GM18870 (cell line): Measurements from ENCODE around the gene SUSD3.
"Not testable (repeated sequence)": the region's sequence is repeated elsewhere in the genome, so short reads cannot be mapped to it uniquely, and the experiment has no call there.

Experiments used
- ATAC-seq: cut with Tn5 transposase; IDR thresholded peaks from one replicate; pipeline ENCODE4 v1.9.1; 2021; ENCODE audit warnings: moderate library complexity; ENCODE audit not compliant: unreplicated experiment

Gene SUSD3

DNA sequence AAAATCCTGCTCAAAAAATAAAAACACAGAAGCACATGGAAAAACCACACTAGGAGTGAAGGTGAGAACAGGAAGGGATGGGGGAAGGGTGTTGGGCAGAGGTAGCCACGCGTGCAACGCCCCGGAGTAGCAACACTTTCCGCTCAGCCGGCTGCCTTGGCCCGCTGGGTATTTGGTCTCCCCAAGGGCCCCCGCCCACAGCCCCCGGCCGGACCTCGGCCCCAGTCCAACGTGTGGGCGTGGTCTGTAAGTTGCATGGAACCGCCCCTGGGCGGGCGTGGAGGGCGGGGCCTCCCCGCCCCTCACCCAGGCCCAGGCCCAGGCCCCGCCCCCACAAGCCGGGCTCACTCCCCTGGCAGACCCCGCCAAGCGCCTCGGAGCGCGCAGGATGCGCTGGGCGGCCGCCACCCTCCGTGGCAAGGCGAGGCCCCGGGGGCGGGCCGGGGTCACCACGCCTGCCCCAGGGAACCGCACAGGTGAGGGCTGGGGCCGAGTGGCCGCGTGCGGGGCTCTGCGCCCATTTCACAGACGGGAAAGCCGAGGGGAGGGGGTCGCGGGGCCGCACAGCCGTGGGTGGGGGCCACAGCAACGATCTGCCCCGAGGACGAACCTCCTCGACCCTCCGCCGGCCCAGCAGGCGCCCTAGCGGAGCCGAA, at the start of gene SUSD3:
SUSD3 (plus strand) TSS at position 347 of the 656 bp plus-strand sequence; CDS start at position 389, 42 bp downstream.
- no peak for ATAC-seq

DNA sequence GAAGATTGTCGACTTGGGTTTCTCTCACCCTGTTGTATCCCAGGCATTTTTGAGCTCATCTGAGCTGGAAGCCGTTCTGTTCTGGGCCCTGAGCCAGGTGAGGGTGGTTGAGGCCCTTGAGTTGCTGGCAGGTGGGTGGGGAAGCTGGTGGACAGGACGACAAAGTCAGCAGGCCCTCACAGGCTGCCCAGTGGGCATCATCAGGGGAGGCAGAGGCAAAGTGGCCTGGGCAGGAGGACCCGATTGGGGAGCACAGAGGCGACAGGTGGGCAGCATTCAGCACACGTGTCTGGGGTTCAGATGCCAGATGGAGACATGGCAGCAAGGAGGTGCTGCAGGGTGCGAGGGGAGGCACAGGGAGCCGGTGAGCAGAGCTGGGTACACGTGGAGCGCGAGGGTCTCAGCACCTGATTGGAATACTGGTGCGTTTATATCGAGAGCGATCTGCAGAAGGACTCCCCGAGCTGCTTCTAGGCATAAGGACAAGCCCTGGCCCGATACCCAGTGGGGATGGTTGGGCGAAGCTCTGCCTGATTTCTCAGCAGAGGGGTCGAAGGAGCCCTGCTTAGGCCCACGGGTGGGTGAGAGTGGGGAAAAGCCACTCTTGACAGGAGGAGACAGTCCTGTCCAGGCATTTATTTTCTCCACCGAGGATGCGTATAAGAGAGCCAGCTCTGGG, 49.0 kb upstream of the SUSD3 start:
- no peak for ATAC-seq

DNA sequence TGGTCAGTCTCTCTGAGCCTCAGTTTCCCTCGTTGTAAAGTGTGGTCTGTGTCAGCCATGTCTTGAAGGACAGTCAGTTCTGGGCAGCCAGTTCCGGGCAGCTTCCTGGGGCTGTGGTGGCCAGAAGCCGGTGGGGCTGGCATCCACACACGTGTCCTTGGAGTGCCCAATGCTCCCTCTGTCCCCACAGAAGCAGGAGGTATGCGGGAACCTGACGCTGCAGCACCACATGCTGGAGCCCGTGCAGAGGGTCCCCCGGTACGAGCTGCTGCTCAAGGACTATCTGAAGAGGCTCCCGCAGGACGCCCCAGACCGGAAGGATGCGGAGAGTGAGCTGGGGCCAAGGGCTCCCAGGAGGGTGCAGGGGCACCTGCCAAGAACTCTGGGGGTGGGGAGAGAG, 48.4 kb upstream of the SUSD3 start:
- ATAC-seq, result no peak

DNA sequence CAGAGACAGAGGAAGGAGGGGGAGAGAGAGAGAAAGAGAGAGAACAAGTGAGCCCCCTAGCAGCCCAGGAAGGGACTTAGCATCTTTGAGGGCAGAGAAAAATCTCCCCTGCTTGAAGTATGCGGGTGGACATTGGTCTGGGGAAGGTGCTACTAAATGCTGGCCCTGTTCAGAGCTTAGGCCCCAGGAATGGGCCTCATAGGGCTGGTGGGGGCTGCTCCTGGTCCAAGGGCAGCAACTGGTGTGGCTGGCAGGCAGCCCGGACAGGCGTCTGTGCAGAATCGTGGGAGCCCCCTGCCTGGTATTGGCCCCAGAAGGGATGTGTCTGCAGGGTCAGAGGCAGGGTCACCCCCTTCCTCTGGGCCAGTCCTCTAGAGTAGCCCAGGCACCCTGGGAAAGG, 47.8 kb upstream of the SUSD3 start:
- ATAC-seq, result no peak

DNA sequence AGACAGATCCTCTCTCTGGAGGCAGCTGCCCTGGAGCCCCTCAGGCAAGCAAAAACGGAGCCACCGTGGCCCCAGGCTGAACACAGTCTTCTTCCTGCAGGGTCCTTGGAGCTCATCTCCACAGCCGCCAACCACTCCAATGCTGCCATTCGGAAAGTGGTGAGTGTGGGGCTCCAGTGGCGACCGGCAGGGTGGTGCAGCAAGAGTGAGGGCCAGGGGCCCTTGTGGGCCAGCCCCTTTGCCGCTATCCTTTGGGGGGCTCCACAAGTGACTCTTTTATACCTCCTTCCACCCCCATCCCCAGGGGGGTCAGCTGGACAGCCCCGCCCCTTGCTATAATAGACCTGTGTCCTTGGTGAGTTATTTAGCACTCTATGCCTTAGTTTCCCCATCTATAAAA, 47.4 kb upstream of the SUSD3 start:
- no peak for ATAC-seq

DNA sequence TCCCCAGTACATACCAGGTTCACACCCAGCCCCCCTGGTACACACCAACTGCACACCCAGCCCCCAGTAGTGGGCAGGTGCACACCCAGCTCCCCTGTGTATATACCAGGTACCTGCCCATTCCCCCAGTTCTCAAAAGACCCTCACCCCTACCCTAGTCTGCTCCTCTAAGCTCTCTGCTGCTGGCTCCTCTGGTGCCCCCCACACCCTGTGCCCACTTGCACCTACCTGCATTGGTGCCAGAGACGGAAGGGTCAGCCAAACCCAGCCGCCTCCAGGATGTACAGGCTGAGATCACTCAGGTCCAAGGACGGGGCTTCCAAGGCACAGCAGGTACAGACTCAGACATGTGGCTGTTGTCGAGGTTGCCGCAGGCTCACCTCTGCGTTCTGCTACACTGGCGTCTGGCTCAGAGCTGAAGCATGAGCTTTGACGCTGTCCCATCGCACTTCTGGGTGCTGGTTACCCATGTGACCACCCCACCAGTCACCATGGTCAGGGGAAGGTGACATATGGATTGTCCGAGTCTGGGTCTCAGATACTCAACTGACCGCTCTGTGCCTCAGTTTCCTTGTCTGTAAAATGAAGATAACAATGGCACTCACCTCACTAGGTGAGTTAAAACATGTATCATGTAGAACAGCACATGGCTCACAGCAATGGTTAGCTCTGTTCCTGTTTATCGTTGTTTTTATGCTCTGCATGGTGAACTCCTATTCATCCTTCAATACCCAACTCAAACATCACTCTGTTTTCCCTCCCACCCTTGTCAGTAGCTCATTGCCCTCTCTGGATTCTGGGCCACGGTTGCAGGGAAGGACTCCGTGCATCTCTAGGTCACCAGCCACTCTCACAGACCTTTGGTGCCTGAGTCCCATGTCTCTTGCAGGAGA, 45.3 kb upstream of the SUSD3 start:
- no peak for ATAC-seq

DNA sequence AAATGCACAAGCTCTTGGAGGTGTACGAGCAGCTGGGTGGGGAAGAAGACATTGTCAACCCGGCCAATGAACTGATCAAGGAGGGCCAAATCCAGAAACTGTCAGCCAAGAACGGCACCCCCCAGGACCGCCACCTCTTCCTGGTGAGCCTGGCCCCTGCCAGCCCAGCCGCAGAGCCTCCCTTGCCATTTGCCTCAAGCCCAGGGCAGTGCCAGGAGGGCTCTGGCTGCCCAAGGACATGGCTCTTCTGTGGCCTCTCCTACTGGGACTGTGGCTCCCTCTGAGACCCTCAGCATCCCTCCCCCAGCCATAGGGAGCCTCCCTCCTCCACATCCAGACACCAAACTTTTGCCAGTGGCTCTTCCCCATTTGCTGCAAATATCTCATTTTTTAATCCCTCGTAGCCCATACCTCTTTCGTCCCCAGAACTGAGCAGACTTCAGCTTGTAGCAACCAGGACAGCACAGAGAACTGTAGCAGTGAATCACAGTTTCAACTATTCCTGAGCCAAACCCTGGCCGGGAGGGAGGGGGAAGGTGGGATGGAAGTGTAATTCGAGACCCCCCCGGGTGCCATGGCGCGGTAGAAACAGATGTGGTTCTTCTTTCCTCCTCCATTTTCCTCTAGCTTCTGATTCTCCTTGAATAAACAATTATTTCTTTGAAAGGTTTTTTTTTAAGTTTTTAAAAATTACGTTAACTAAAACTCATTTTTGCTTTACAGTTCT, 44.5 kb upstream of the SUSD3 start:
- ATAC-seq, result no peak

DNA sequence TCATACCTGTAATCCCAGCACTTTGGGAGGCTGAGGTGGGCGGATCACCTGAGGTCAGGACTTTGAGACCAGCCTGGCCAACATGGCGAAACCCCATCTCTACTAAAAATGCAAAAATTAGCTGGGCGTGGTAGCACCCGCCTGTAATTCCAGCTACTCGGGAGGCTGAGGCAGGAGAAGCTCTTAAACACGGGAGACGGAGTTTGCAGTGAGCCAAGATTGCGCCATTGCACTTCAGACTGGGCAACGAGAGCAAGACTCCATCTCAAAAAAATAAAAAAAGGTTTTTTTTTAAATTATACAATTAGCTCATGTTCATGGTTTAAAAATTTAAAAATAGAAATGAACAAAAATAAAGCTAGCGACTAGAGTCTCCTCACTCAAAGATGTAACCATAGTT, 43.3 kb upstream of the SUSD3 start:
- not testable (repeated sequence) for ATAC-seq

DNA sequence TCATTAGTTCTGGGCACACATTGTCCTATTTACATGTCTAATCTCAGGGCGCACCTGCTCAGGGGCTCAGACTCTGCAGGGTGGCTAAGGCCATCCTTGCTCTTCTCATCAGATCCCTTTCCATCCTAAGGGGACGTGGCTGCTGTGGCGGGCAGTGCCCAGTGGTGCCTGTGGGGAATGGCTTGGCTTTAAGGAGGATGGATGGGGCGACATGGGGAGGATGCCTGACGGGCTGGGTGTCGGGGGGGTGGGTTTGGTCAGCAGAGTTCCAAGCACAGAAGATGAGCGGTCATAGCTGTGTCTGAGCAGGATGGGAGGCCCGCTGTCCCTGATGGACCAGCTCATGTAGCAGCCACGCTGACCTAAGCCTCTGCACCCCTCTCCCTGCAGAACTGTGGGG, 40.9 kb upstream of the SUSD3 start:
- ATAC-seq, result no peak

DNA sequence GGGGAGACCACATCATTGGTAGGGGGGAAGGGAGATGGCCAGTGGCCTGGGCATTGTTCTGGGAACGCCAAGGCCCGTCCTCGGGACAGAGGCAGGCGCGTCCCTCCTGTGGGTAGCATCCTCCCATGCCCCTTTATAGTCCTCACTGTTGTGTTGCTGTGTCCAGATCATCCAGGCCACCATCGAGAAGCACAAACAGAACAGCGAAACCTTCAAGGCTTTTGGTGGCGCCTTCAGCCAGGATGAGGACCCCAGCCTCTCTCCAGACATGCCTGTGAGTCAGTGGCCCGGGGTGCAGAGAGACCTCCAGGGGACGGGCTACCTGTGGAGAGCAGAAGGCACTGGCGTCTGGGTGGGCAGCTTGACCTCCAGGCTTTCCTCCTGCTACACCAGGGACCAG, 38.4 kb upstream of the SUSD3 start:
- ATAC-seq, result no peak

DNA sequence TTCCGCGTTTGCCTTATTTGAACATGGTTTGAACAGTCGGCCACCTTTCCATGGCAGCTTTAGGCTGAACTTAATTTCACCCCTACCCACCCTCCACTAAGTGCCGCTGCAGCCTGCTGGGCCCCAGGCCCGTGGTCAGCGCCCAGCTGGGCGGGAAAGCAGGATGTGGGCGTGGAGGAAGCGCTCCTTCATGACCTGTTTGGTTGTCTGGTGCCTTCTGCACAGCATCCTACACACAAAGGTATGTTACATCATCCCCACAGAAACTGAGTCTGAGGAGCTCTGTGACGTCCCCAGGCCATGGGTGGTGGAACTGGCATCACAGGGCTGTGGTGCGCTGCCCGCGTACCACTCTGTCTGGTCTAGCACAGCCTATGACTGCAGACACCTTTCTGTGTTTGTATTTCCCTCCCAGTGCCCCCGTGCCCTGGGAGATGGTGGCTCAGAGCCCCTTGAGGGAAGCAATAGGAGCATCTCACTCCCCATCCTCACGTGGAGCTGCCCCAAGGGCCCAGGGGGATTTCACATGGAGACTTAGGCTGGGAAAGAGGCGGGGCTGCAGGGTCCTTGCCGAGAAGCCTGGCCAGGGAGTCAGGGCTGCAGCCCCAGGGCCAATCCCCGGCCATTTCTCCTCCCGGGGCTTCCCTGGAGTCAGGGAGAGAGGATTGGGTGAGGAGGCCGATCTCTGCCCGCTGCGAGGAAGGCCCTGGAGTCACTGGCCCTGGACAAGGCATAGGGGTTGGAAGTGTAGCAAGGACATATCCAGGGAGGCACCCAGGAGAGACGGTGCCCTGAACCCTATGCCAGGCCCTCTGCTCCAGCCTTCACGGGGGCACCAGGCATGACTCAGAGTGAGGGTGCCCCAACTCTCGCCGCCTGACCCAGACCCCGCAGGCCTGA, 37.5 kb upstream of the SUSD3 start:
- no peak for ATAC-seq

DNA sequence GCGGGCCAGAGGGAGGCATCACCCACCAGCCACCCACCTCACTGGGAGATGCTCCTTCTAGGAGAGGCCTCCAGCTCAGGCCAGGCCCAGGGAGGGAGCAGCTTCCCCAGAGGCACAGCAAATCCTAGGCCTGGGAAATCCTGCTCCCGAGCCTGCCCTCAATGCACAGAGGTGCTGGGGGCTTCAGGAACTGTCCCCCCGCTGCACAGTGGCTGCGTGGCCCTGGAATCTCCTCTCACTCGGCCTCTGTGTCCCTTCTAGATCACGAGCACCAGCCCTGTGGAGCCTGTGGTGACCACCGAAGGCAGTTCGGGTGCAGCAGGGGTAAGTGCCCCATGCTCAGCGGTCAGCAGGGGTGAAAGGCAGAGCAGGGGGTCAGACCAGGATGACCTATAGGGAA, 36.4 kb upstream of the SUSD3 start:
- ATAC-seq, result no peak

DNA sequence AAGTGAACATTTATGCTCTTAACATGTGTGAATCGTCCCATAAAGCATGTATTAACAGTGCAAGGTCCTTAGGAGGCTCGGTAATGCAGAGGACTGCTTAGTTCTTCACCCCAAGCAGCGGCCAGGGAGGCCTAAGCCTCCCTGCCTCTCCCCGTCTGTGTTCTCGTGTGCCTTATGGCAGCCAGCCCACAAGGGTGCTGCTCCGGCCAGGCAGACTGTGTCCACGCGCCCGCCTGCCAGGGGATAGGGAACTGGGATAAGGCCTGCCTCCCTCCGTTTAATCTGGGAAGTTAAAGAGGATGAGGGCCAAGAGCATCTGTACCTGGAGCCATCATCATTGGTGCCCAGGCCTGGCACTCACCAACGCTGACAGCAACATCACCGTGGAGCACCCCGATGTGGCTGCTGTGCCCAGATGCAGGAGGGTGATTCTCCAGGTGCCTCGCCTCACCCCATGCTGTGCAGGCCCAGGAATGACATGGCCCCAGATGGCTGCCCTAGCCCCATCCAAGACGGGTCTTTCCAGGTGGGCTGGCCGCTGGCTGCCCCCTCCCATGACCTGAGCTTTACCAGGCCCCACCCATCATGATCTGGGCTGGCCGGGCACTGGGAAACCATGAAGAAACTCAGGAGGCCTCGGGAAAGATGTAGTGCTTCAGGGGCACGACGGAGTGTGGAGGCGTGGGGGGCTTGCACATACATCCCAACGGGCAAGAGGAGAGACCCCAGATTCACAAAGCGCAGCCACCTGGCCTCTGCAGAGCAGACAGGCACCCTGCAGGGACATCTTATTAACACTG, 35.6 kb upstream of the SUSD3 start:
- ATAC-seq, result no peak

DNA sequence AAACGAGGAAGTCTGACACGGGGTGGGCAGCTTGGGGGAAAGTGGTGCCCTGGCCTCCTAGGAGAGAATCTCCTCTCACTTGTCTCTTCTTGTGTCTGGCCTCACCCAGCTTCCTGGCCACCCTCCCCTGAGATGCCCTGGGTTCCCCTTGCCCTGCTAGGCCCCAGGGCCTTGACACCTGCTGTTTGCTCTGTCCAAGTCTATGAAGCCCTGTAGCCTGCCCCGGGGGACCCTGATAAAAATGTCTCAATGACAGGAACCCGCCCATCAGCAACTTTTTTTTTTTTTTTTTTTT, 35.0 kb upstream of the SUSD3 start:
- ATAC-seq, result no peak

DNA sequence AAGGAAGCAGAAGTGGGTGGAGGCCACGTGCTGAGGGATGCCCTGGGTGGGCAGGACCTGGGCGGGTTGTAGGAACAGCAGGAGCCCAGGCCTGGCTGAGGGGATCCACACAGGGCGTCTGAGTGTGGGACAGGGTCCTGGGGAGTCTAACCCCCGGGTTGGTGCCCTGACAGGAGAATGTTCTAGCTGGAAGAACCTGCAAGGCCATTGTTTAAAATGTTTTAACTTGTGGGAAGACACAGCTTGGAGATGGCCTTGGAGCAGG, 33.9 kb upstream of the SUSD3 start:
- no peak for ATAC-seq

DNA sequence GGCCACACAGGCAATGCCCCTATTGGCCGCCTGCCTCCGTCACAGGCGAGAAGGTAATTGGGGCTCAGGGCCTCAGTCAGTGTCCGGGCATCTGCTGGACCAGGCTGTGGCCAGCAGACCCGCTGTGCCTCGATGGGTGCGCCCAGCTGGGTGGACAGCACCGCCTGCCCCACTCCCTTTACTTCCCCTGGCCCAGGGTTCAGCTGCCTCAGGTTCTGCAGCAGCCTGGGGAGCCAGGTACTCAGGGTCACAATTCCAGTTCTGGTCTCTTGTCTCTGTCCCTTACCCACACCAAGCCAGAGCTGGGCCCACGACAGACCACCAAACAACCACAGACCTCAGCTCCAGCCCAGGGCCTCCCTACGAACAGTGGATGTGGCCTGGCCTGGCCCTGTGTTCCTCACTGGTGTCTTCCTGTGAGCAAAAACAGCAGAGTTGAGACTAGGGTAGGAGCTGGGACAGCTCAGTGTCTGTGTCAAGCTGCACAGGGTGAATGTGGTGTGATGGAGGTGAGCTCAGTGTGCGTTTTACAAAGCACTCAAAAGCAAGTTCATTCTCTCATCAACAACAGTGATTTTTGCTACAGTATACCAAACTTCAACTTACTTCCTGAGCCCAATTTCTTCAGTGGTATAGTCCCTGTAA, 33.4 kb upstream of the SUSD3 start:
- no peak for ATAC-seq

DNA sequence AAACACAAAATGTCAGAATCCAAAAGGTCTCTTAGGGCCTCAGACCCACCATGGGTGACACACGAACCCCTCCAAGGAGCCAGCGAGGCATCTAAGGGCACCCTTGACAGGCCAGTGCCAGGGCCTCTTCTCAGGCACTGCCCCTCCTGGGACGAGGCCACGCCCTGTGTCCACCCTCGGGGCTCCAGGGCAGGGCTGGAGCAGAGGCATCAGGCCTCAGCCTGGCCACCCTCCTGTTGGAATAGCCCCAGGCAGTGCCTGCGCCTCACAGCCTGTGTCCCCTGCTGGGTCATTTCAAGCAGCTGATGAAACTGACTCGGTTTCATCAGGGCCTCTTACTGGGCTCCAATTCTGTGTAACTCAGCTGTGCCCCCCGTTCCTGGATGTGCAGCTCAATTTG, 32.8 kb upstream of the SUSD3 start:
- ATAC-seq, result no peak

DNA sequence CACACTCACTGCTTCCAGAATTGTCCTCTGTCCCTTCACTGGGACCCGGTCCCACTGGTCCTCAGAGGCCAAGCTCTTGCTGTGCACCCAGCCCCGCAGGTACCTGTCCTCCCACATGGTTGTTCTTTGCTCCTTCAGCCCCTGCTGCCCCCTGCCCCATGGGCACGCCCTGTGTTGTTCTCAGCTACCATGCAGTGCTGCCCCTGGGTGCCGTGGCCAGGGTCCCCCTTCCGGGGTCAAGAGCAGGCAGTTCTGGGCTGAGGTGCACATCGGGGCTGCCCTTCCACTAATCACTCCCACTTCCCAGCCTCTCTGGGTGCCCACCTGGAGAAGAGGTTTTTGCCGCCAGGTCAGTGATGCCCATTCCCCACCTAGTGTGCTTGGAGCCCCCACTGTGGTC, 31.9 kb upstream of the SUSD3 start:
- no peak for ATAC-seq

DNA sequence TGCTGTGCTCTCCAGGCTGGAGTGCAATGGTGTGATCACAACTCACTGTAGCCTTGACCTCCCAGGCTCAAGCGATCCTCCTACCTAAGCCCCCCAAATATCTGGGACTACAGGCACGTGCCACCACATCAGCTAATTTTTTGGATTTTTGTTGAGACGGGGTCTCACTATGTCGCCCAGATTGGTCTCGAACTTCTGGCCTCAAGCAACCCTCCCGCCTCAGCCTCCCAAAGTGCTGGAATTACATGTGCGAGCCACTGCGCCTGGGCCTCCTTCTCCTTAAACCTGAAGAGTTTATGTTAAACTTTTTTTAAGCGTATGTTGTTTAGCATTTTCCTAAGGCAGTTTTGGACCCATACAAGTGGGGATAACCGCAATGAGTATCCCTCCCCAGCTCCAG, 30.8 kb upstream of the SUSD3 start:
- no peak for ATAC-seq
